Large intestine (tissue), 3 donors: ENCODE measurements around the gene HIPK4. TPM values are rescaled to one million over a fixed set of nuclear protein-coding genes. Genes with fewer than 3 reads are reported as not detected.
A peak's percentile ranks its signal among the peaks of the same experiment; 100 is the strongest.

Source experiments
- DNase-seq, 2 donors: peaks; one replicate each; pipeline versions ENCODE4 v3.0.0 to v3.0.0-alpha.2; 2013
- H3K27ac ChIP-seq: one replicate; pipeline ENCODE4 v1.5.1; 2013; ENCODE audit warnings: low read length
- H3K27me3 ChIP-seq: 2 replicates; pipeline ENCODE4 v1.6.1; 2013; ENCODE audit warnings: low read length; ENCODE audit not compliant: control insufficient read depth, insufficient read depth
- H3K36me3 ChIP-seq: 2 replicates; pipeline ENCODE4 v1.6.1; 2013; ENCODE audit warnings: low read length; ENCODE audit not compliant: control insufficient read depth, insufficient read depth
- H3K4me1 ChIP-seq: one replicate; pipeline ENCODE4 v1.6.1; 2013; ENCODE audit warnings: low read length; ENCODE audit not compliant: control insufficient read depth, insufficient read depth
- H3K4me3 ChIP-seq: one replicate; pipeline ENCODE4 v1.5.1; 2013; ENCODE audit warnings: low read length
- H3K9me3 ChIP-seq: one replicate; pipeline ENCODE4 v1.6.1; 2013; ENCODE audit warnings: mild to moderate bottlenecking, low read depth, low read length, moderate library complexity; ENCODE audit not compliant: control insufficient read depth
- WGBS: methylation state at CpG from one replicate; pipeline ENCODE4 v1.1.5; 2013; ENCODE audit warnings: low lambda C conversion rate; ENCODE audit not compliant: insufficient coverage; 5-methylcytosine and 5-hydroxymethylcytosine counted together
- polyA plus RNA-seq: library from polyadenylated mRNA; unstranded; fragments of 120-200 nt; gene quantifications from one replicate; pipeline ENCODE4 v1.2.1, GENCODE V29; 2013

HIPK4 gene
- polyA plus RNA-seq, 1 donor: 0.10 TPM

- Histone ChIP-seq H3K4me1 (peaks cover 2% of the 10 kb centered on the region), H3K4me3 (no peak overlapping the region), H3K9me3 (no peaks in the 10 kb centered on the region), H3K36me3 (no peaks in the 10 kb centered on the region), H3K27me3 (no peaks in the 10 kb centered on the region), H3K27ac (no peak overlapping the region)
- no CpG with 5 or more reads among the region's 9 CpGs for WGBS
- peak in 1 of 2 donors; percentile 24 for DNase-seq
Observed at GRCh38 chr19:40392894-40393517, 3.0 kb upstream of the HIPK4 start.

GRCh38 chr19:40392123-40392522 is 2.1 kb upstream of the HIPK4 start:
- Histone ChIP-seq H3K4me1 (no peaks in the 10 kb centered on the region), H3K4me3 (no peak overlapping the region), H3K27me3 (no peaks in the 10 kb centered on the region), H3K36me3 (no peaks in the 10 kb centered on the region), H3K27ac (no peak overlapping the region), H3K9me3 (no peaks in the 10 kb centered on the region)
- DNase-seq: no peak
- WGBS: 100% methylated on average over 1 of the region's 8 CpGs

- no peak for DNase-seq
- H3K36me3 ChIP-seq: no peaks in the 10 kb centered on the region
- H3K4me1 ChIP-seq: no peaks in the 10 kb centered on the region
- H3K4me3 ChIP-seq: no peak overlapping the region
- H3K27me3 ChIP-seq: no peaks in the 10 kb centered on the region
- 80% methylated on average over 1 of the region's 33 CpGs for WGBS
- no peaks in the 10 kb centered on the region for H3K9me3 ChIP-seq
- H3K27ac ChIP-seq: no peak overlapping the region
Observed at GRCh38 chr19:40389404-40390083, 437 bp downstream of the HIPK4 start.

- H3K9me3 ChIP-seq: no peaks in the 10 kb centered on the region
- no peak overlapping the region for H3K4me3 ChIP-seq
- H3K4me1 ChIP-seq: no peaks in the 10 kb centered on the region
- H3K27me3 ChIP-seq: no peaks in the 10 kb centered on the region
- no CpG with 5 or more reads among the region's 3 CpGs for WGBS
- H3K36me3 ChIP-seq: no peaks in the 10 kb centered on the region
- DNase-seq: no peak
- no peak overlapping the region for H3K27ac ChIP-seq
Observed at GRCh38 chr19:40388481-40388880, 1.5 kb downstream of the HIPK4 start.

GRCh38 chr19:40387155-40387554 is 2.8 kb downstream of the HIPK4 start:
- no peaks in the 10 kb centered on the region for H3K9me3 ChIP-seq
- no peak overlapping the region for H3K27ac ChIP-seq
- no peak overlapping the region for H3K4me3 ChIP-seq
- WGBS: 100% methylated on average over 1 of the region's 10 CpGs
- H3K27me3 ChIP-seq: no peaks in the 10 kb centered on the region
- H3K36me3 ChIP-seq: no peaks in the 10 kb centered on the region
- H3K4me1 ChIP-seq: no peaks in the 10 kb centered on the region
- DNase-seq: no peak

GRCh38 chr19:40383668-40384248 is 6.2 kb downstream of the HIPK4 start:
- H3K9me3 ChIP-seq: no peaks in the 10 kb centered on the region
- no peak for DNase-seq
- WGBS: no CpG with 5 or more reads among the region's 28 CpGs
- H3K36me3 ChIP-seq: peaks cover 10% of the 10 kb centered on the region
- H3K4me3 ChIP-seq: no peak overlapping the region
- no peak overlapping the region for H3K27ac ChIP-seq
- H3K4me1 ChIP-seq: no peaks in the 10 kb centered on the region
- no peaks in the 10 kb centered on the region for H3K27me3 ChIP-seq

GRCh38 chr19:40381321-40381720 is 8.7 kb downstream of the HIPK4 start:
- Histone ChIP-seq H3K9me3 (no peaks in the 10 kb centered on the region), H3K27me3 (no peaks in the 10 kb centered on the region), H3K4me1 (no peaks in the 10 kb centered on the region), H3K27ac (no peak overlapping the region), H3K4me3 (no peak overlapping the region), H3K36me3 (peaks cover 26% of the 10 kb centered on the region)
- DNase-seq: no peak
- WGBS: no CpG with 5 or more reads among the region's 3 CpGs

GRCh38 chr19:40380199-40381037 is 9.6 kb downstream of the HIPK4 start:
- Histone ChIP-seq H3K27ac (no peak overlapping the region), H3K4me1 (no peaks in the 10 kb centered on the region), H3K4me3 (no peak overlapping the region), H3K27me3 (no peaks in the 10 kb centered on the region), H3K36me3 (peaks cover 29% of the 10 kb centered on the region), H3K9me3 (no peaks in the 10 kb centered on the region)
- WGBS: no CpG with 5 or more reads among the region's 37 CpGs
- no peak for DNase-seq

GRCh38 chr19:40379446-40380198 is 10.4 kb downstream of the HIPK4 start:
- WGBS: no CpG with 5 or more reads among the region's 11 CpGs
- Histone ChIP-seq H3K9me3 (no peaks in the 10 kb centered on the region), H3K4me1 (no peaks in the 10 kb centered on the region), H3K4me3 (no peak overlapping the region), H3K27me3 (no peaks in the 10 kb centered on the region), H3K36me3 (peaks cover 30% of the 10 kb centered on the region), H3K27ac (no peak overlapping the region)
- no peak for DNase-seq

GRCh38 chr19:40378509-40378908 is 11.5 kb downstream of the HIPK4 start:
- no CpG with 5 or more reads among the region's 2 CpGs for WGBS
- Histone ChIP-seq H3K4me1 (no peaks in the 10 kb centered on the region), H3K36me3 (peaks cover 41% of the 10 kb centered on the region), H3K27me3 (no peaks in the 10 kb centered on the region), H3K9me3 (no peaks in the 10 kb centered on the region), H3K4me3 (no peak overlapping the region), H3K27ac (no peak overlapping the region)
- no peak for DNase-seq
